IPS-18a (cell line): ENCODE measurements around the gene CLIC6.

Source experiments
- H3K27ac ChIP-seq: one replicate; pipeline ENCODE4 v1.5.1; 2013; ENCODE audit warnings: low read length
- H3K27me3 ChIP-seq: one replicate; pipeline ENCODE4 v1.6.1; 2013; ENCODE audit warnings: mild to moderate bottlenecking, low read length; ENCODE audit not compliant: control insufficient read depth, insufficient read depth
- H3K36me3 ChIP-seq: one replicate; pipeline ENCODE4 v1.6.1; 2013; ENCODE audit warnings: low read depth, low read length; ENCODE audit not compliant: control insufficient read depth
- H3K4me1 ChIP-seq: one replicate; pipeline ENCODE4 v1.6.1; 2013; ENCODE audit warnings: low read depth, low read length; ENCODE audit not compliant: control insufficient read depth
- H3K4me3 ChIP-seq: one replicate; pipeline ENCODE4 v1.5.1; 2013; ENCODE audit warnings: low read length
- H3K9ac ChIP-seq: one replicate; pipeline ENCODE4 v1.6.1; 2013; ENCODE audit warnings: mild to moderate bottlenecking, low read length, moderate library complexity
- H3K9me3 ChIP-seq: one replicate; pipeline ENCODE4 v1.6.1; 2013; ENCODE audit warnings: low read depth, low read length; ENCODE audit not compliant: control insufficient read depth

CLIC6 gene

DNA sequence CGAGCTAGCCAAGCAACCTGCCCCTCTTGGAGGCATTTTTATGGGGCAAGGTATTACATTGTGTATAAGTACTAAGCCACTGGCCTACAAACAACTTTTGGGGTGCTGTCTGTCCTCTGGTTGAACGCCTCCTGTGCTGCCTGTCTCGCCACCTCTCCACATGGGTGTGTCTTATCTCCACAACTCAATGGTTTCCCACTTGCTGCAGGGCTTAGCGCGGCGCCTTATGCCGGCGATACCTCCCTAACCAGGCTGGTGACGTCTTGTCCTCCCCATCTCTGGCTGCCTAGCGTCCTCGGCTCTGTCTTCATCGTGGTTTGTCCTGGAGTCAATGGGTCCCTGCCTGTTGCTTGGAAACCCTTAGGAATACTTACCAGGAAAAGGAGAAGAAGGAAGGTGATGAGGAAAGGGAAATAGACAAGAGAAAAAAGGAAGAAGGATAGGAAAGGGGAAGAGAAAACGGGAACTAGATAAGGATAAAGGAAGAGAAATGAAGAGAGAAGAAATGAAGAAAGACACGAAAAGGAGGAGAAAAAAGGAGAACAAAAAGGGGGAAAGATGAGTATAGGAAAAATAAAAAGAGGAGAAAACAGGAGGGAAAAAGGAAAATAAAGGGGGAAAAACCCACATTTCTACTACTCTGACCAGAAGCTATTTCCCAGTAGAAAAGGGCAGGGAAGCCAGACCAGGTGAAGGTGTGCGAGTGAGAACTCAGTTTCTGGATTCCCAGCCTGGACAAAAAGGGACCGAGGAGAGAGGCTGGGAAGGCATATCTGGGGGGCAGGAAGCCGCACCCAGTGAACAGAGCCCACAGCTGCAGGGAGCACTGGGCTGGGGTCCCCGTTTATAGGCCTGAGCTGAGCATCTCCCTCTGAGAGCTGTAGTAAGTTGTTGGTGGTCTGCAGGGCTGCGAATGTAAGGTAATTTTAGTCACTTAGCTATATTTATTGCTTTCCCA, 86.2 kb downstream of the CLIC6 start:
- Histone ChIP-seq H3K9ac (no peak overlapping the region), H3K27ac (no peak overlapping the region), H3K27me3 (no peaks in the 10 kb centered on the region), H3K9me3 (no peaks in the 10 kb centered on the region), H3K4me1 (no peaks in the 10 kb centered on the region), H3K4me3 (no peak overlapping the region), H3K36me3 (no peaks in the 10 kb centered on the region)

- H3K36me3 ChIP-seq = no peaks in the 10 kb centered on the region
- no peak overlapping the region for H3K4me3 ChIP-seq
- no peak overlapping the region for H3K9ac ChIP-seq
- no peaks in the 10 kb centered on the region for H3K9me3 ChIP-seq
- H3K4me1 ChIP-seq = no peaks in the 10 kb centered on the region
- no peak overlapping the region for H3K27ac ChIP-seq
- H3K27me3 ChIP-seq = no peaks in the 10 kb centered on the region
Measured at GRCh38 chr21:34761758-34762330, 93.0 kb downstream of the CLIC6 start.

GRCh38 chr21:34762786-34763185, 94.0 kb downstream of the CLIC6 start:
- Histone ChIP-seq H3K4me3 (no peak overlapping the region), H3K27ac (no peak overlapping the region), H3K27me3 (no peaks in the 10 kb centered on the region), H3K9me3 (no peaks in the 10 kb centered on the region), H3K9ac (no peak overlapping the region), H3K36me3 (no peaks in the 10 kb centered on the region), H3K4me1 (no peaks in the 10 kb centered on the region)

DNA sequence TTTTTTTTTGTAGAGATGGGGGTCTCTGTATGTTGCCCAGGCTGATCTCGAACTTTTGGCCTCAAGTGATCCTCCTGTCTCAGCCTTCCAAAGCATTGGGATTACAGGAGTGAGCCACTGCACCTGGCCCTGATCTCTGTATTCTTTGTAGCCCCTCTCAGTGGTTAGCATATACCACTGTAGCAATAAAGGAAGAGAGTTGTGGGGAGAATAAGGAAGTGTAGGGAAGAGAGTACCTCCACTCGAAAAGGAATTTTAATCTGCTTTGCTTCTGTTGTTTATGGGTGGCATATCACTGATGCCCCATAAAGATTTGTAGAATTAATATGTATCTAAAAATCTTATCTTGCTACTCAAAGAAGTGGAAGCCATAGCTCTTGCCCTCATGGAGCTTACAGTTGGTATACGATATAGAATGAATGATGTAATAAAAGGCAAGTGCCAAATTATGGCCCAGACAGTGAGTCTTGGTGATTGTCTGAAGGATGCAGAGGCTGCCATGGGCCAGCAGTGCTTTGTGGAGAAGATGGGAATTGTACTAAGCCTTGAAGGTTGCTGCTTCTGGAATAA, 96.0 kb downstream of the CLIC6 start:
- no peak overlapping the region for H3K4me3 ChIP-seq
- H3K9ac ChIP-seq = no peak overlapping the region
- no peak overlapping the region for H3K27ac ChIP-seq
- H3K4me1 ChIP-seq = no peaks in the 10 kb centered on the region
- no peaks in the 10 kb centered on the region for H3K27me3 ChIP-seq
- no peaks in the 10 kb centered on the region for H3K9me3 ChIP-seq
- H3K36me3 ChIP-seq = no peaks in the 10 kb centered on the region

GRCh38 chr21:34765619-34766018, 96.8 kb downstream of the CLIC6 start:
- H3K36me3 ChIP-seq = no peaks in the 10 kb centered on the region
- no peaks in the 10 kb centered on the region for H3K4me1 ChIP-seq
- no peaks in the 10 kb centered on the region for H3K9me3 ChIP-seq
- H3K27ac ChIP-seq = no peak overlapping the region
- no peak overlapping the region for H3K9ac ChIP-seq
- no peak overlapping the region for H3K4me3 ChIP-seq
- no peaks in the 10 kb centered on the region for H3K27me3 ChIP-seq

GRCh38 chr21:34766862-34767261, 98.1 kb downstream of the CLIC6 start:
- Histone ChIP-seq H3K36me3 (no peaks in the 10 kb centered on the region), H3K9me3 (no peaks in the 10 kb centered on the region), H3K4me1 (no peaks in the 10 kb centered on the region), H3K27me3 (no peaks in the 10 kb centered on the region), H3K27ac (no peak overlapping the region), H3K4me3 (no peak overlapping the region), H3K9ac (no peak overlapping the region)
